Omental fat pad (tissue), 4 donors: Measurements from ENCODE around the gene ADAMTS12. TPM values are rescaled to one million over a fixed set of nuclear protein-coding genes. Genes with fewer than 3 reads are reported as not detected.

Source experiments
- ATAC-seq: fragments of 150-250 bp; one replicate; pipeline ENCODE4 v1.9.1; 2016; ENCODE audit warnings: mild to moderate bottlenecking, moderate library complexity; ENCODE audit not compliant: low FRiP score
- DNase-seq: peaks from one replicate; pipeline ENCODE4 v3.0.0-alpha.2; 2019; ENCODE audit warnings: low spot score
- total RNA-seq, 4 donors: library from RNA; depleted of rRNA; stranded (reverse); fragments of >200 nt; gene quantifications; one replicate each; pipeline ENCODE4 v1.1.0, GENCODE V29; 2016
- TF ChIP-seq, protein P1 (sequence below), 3 donors: fragments of 450-650 bp; IDR thresholded peaks; one replicate each; pipeline ENCODE4 v1.5.1; 2016 to 2017; ENCODE audit warnings: antibody characterized with exemption in 3 of 3, mild to moderate bottlenecking in 3 of 3, moderate library complexity in 2 of 3

Gene ADAMTS12
- total RNA-seq, 4 donors from 2014 or later = 17.5 to 42.9 (median 24.0) TPM

DNA sequence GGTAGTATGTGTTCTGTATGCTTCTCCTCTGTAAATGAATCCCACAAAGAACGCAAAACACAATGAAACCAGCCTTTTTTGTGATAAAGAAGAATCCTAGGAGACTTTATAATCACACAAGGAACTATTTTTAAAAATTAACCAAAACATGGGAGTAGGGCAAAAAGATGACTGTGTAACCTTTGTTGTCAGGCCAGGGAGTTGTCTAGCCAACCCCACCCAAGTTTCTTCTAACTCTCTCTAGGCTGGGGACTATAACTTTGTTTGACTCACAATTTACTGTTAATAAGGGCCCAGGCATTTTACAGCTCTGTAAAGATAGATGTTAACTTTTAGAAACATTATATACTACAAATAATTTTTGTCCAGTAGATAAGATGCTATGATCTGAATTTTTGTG is 176.1 kb downstream of the ADAMTS12 start:
- TF ChIP-seq, protein P1, sequence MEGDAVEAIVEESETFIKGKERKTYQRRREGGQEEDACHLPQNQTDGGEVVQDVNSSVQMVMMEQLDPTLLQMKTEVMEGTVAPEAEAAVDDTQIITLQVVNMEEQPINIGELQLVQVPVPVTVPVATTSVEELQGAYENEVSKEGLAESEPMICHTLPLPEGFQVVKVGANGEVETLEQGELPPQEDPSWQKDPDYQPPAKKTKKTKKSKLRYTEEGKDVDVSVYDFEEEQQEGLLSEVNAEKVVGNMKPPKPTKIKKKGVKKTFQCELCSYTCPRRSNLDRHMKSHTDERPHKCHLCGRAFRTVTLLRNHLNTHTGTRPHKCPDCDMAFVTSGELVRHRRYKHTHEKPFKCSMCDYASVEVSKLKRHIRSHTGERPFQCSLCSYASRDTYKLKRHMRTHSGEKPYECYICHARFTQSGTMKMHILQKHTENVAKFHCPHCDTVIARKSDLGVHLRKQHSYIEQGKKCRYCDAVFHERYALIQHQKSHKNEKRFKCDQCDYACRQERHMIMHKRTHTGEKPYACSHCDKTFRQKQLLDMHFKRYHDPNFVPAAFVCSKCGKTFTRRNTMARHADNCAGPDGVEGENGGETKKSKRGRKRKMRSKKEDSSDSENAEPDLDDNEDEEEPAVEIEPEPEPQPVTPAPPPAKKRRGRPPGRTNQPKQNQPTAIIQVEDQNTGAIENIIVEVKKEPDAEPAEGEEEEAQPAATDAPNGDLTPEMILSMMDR (IDR thresholded peaks at IDR 0.05) = no peak
- DNase-seq (no peak), ATAC-seq (no peak)

DNA sequence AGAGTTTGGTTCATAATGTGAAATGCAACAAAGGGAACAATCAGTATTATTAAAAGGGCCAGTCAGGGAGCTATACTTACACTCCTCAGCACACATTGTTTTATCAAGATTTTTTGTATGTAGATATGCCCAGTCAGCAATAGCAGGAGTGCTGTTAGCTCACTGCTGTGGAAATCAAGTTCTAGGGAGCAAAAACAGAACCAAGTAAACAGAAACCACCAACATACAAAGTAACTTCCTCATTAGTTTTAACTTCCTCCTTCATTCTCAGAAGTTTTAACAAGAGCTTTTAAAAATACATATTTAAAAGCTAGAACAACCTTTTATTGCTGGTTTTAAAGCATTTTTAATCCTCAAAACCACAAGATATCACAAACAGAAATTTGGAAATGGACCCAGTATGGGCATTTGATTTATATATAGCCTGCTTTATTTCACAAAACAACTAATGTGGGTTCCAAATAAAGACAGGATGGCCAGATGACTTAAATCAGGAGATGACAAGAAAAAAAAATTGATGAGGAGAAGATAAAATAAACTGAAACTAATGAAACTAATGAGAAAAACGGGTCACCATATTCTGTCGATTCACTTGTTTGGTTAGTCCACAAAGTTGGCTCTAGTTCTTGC is 178.5 kb downstream of the ADAMTS12 start:
- TF ChIP-seq, protein P1 (IDR thresholded peaks at IDR 0.05) = no peak
- no peak for ATAC-seq
- DNase-seq = no peak

DNA sequence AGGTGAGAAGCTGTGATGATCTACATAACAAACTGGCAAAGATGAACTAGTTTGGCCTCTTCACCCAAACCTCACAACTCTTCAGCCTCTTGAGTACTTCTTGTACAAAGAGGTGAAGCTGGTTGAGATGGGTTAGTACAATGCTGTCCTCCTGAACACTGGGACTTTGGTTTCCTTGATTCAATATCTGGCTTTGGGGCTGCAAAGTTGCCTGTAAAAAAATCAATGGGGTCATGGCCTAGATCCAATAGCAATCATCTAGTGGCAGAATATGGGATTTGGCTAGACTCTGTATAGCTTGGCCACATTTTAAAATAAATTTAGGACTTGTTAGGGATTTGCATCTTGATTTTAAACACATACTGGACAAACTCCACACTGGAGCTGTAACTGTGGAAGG is 179.1 kb downstream of the ADAMTS12 start:
- DNase-seq (no peak), ATAC-seq (no peak)
- TF ChIP-seq, protein P1 (IDR thresholded peaks at IDR 0.05) = no peak

DNA sequence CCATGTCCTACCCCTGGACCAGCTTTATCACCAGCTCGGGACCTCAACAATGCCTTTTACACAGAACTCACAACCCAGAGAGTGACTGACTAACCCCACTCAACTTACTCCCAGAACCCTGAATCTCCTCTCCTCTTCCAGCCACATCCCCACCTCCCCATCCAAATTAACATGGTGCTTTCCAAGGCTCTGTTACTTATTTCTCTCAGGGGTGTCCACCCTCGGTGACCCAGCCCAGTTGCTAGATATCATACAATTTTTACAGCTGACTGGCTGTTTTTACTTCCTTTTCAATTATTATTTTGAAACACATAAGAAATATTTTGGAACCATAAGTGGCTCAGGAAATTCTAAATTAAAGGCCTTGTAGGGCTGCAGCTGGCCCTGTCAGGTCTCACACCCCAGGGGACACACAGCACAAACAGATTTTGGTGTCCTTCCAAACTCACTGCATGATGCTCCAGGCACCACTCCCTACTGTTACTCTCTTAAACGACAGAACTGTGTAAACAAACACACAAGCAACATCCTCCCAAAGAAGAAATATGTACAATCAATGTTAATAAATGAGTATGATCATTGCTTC is 180.6 kb downstream of the ADAMTS12 start:
- DNase-seq (no peak), ATAC-seq (no peak)
- TF ChIP-seq, protein P1 (IDR thresholded peaks at IDR 0.05) = no peak

DNA sequence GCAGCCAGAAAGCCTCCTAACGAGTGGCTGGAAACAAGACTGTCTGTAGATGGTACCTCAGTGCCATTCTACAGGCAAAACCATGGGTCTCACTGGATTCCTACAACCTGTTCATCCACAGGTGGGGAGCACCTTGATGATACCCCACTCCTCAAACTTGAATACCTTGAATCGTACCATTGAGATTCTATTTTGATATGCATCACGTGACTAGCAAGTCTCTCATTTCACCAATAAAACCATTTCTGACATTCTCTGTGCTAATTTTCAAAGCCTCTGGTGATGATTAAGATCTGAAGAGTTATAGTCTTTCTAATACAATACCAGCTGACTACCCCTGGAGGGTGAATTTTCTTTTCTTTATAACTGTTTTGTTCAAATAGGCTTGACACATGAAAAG is 188.9 kb downstream of the ADAMTS12 start:
- no peak for ATAC-seq
- TF ChIP-seq, protein P1 (IDR thresholded peaks at IDR 0.05) = no peak
- DNase-seq = no peak

DNA sequence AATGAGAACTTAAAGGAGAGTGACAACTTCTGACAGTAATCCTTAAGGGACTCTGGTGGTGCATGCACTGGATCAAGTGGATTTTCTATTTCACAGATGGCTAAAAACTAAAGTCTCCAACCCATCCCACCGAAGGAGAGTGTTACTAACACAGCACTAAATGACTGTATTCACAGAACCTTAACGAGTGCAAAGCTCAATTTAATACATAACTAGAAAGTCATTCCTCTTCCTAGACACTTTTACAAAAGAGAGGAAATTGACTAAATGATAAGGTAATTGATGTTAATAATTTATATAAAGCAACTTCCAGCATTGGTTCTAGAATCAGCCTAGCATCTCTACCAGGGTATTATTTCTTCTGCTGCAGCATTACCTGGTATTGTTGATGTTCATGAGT is 189.8 kb downstream of the ADAMTS12 start:
- ATAC-seq (no peak), DNase-seq (no peak)

More for the DNA sequence above, 189.8 kb downstream of the ADAMTS12 start:
- TF ChIP-seq, protein P1 (IDR thresholded peaks at IDR 0.05) = no peak
